ENCODE data around the gene RPGRIP1.
A peak's percentile ranks its signal among the peaks of the same experiment; 100 is the strongest.
"Not testable (repeated sequence)": the region's sequence is repeated elsewhere in the genome, so short reads cannot be mapped to it uniquely, and the experiment has no call there.

RPGRIP1 gene

GRCh38 chr14:21299562-21300130 is 19.8 kb downstream of the RPGRIP1 start:
- DNase-seq (ENCODE audit: low read depth): no peak

- DNase-seq (ENCODE audit: low read depth): no peak
Observed at GRCh38 chr14:21300892-21301291, 21.0 kb downstream of the RPGRIP1 start.

GRCh38 chr14:21302013-21302835 is 22.3 kb downstream of the RPGRIP1 start:
- no peak for DNase-seq (ENCODE audit: low read depth)

- DNase-seq (ENCODE audit: low read depth): not testable (repeated sequence)
Observed at GRCh38 chr14:21302836-21303140, 22.9 kb downstream of the RPGRIP1 start.

- no peak for DNase-seq (ENCODE audit: low read depth)
Observed at GRCh38 chr14:21307637-21308036, 27.8 kb downstream of the RPGRIP1 start.

- DNase-seq (ENCODE audit: low read depth): no peak
Observed at GRCh38 chr14:21308132-21308478, 28.2 kb downstream of the RPGRIP1 start.

GRCh38 chr14:21308479-21309237 is 28.8 kb downstream of the RPGRIP1 start:
- DNase-seq (ENCODE audit: low read depth): peak; percentile 90

GRCh38 chr14:21309238-21309636 is 29.4 kb downstream of the RPGRIP1 start:
- no peak for DNase-seq (ENCODE audit: low read depth)

GRCh38 chr14:21309956-21310355 is 30.1 kb downstream of the RPGRIP1 start:
- no peak for DNase-seq (ENCODE audit: low read depth)

- no peak for DNase-seq (ENCODE audit: low read depth)
Observed at GRCh38 chr14:21311614-21312013, 31.7 kb downstream of the RPGRIP1 start.

- no peak for DNase-seq (ENCODE audit: low read depth)
Observed at GRCh38 chr14:21313512-21313911, 33.6 kb downstream of the RPGRIP1 start.

- DNase-seq (ENCODE audit: low read depth): no peak
Observed at GRCh38 chr14:21317398-21317797, 37.5 kb downstream of the RPGRIP1 start.

- DNase-seq (ENCODE audit: low read depth): no peak
Observed at GRCh38 chr14:21320913-21321312, 41.0 kb downstream of the RPGRIP1 start.

GRCh38 chr14:21322716-21323115 is 42.8 kb downstream of the RPGRIP1 start:
- DNase-seq (ENCODE audit: low read depth): no peak

GRCh38 chr14:21326972-21327371 is 47.1 kb downstream of the RPGRIP1 start:
- DNase-seq (ENCODE audit: low read depth): peak; percentile 24

Measured in amniotic epithelial cell (primary cell).